Lower leg skin (tissue), 3 donors: ENCODE data around the gene DOK6.

Experiments
- CTCF ChIP-seq, 3 donors: fragments of 450-650 bp; IDR thresholded peaks; one replicate each; pipeline ENCODE4 v1.5.1; 2016; ENCODE audit warnings: antibody characterized with exemption in 3 of 3, mild to moderate bottlenecking in 3 of 3, moderate library complexity in 2 of 3
- POLR2A ChIP-seq, 2 donors: fragments of 450-650 bp; IDR thresholded peaks; one replicate each; pipeline ENCODE4 v1.6.1; 2016 to 2017; ENCODE audit warnings: antibody characterized with exemption in 2 of 2, mild to moderate bottlenecking in 1 of 2, moderate library complexity in 1 of 2

DNA sequence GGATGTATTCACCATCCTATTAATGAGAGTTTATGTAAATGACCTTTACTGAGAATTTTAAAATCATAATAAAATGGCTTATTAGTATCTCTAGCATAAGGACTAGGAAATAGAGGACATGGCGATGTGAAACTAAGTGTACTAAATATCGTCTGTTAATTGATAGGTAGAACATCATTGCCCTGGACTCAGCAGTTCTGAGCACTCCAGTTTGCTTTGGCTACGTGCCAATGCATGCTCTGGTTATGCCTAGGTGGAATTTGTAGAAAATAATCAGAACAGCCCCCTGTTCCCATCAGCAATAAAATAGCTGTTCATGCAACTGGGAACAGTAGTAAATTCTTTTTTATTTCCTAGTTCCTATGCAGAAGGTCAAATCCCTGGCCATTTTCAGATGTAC is 247.8 kb downstream of the DOK6 start:
- TF ChIP-seq CTCF (IDR thresholded peaks at IDR 0.05) (no peak), POLR2A (IDR thresholded peaks at IDR 0.05) (no peak)
